Endodermal cell (in vitro differentiated cells): ENCODE results near the gene ASPSCR1. TPM values are rescaled to one million over a fixed set of nuclear protein-coding genes. Genes with fewer than 3 reads are reported as not detected.

Source experiments
- DNase-seq: peaks from one replicate; pipeline ENCODE4 v3.0.0-alpha.2; 2017
- H3K27ac ChIP-seq: 2 replicates; pipeline ENCODE4 v1.5.1; 2013; ENCODE audit warnings: mild to moderate bottlenecking, low read depth, low read length, moderate library complexity
- H3K27me3 ChIP-seq: 2 replicates; pipeline ENCODE4 v1.6.1; 2013; ENCODE audit warnings: mild to moderate bottlenecking, low read length, moderate library complexity; ENCODE audit not compliant: insufficient read depth, control insufficient read depth, poor library complexity, severe bottlenecking
- H3K36me3 ChIP-seq: 2 replicates; pipeline ENCODE4 v1.7.0; 2013; ENCODE audit warnings: mild to moderate bottlenecking, low read length, moderate library complexity; ENCODE audit not compliant: control insufficient read depth, insufficient read depth
- H3K4me1 ChIP-seq: one replicate; pipeline ENCODE4 v1.7.0; 2013; ENCODE audit warnings: low read length; ENCODE audit not compliant: control insufficient read depth, insufficient read depth
- H3K4me3 ChIP-seq: 2 replicates; pipeline ENCODE4 v1.5.1; 2013; ENCODE audit warnings: mild to moderate bottlenecking, low read length, moderate library complexity
- H3K9ac ChIP-seq: 2 replicates; pipeline ENCODE4 v1.6.1; 2013; ENCODE audit warnings: mild to moderate bottlenecking, low read length, moderate library complexity; ENCODE audit not compliant: poor library complexity, severe bottlenecking; ENCODE audit errors: extremely low read depth
- H3K9me3 ChIP-seq: 2 replicates; pipeline ENCODE4 v1.6.1; 2013; ENCODE audit warnings: mild to moderate bottlenecking, low read length, moderate library complexity; ENCODE audit not compliant: control insufficient read depth
- H3K27ac Mint-ChIP-seq: 2 replicates; pipeline ENCODE4 v1.8.0; 2020; ENCODE audit warnings: mixed read lengths
- H3K27me3 Mint-ChIP-seq: 2 replicates; pipeline ENCODE4 v1.8.0; 2021; ENCODE audit warnings: mild to moderate bottlenecking, mixed read lengths; ENCODE audit not compliant: insufficient read depth
- H3K36me3 Mint-ChIP-seq: 2 replicates; pipeline ENCODE4 v1.8.0; 2020; ENCODE audit warnings: low read depth, mixed read lengths
- H3K4me1 Mint-ChIP-seq: 2 replicates; pipeline ENCODE4 v1.8.0; 2020; ENCODE audit warnings: mixed read lengths
- H3K4me3 Mint-ChIP-seq: 2 replicates; pipeline ENCODE4 v1.8.0; 2020; ENCODE audit warnings: mild to moderate bottlenecking, moderate library complexity, mixed read lengths
- H3K9me3 Mint-ChIP-seq: 2 replicates; pipeline ENCODE4 v1.8.0; 2020; ENCODE audit warnings: mild to moderate bottlenecking, mixed read lengths
- WGBS, 2 experiments: methylation state at CpG; one replicate each; pipeline versions ENCODE4 v1.1.5 to v1.1.7; 2013; ENCODE audit warnings: missing lambda C conversion rate in 2 of 2, mixed read lengths in 1 of 2; ENCODE audit not compliant: insufficient coverage in 1 of 2, insufficient read length in 1 of 2; 5-methylcytosine and 5-hydroxymethylcytosine counted together
- total RNA-seq, 2 donors: library from RNA; stranded (reverse); fragmentation: NEBNext Ultra II Directional in 1 of 2; extraction: Animal tissue kit (Norgen Biotek cat#: 25700) in 1 of 2; gene quantifications; 2 replicates in 1 of 2; 3 replicates in 1 of 2; pipeline ENCODE4 v1.2.1, GENCODE V29; 2021
- TF ChIP-seq, protein P1 (sequence below): fragments of 200-600 bp; sonication (generic); conservative IDR thresholded peaks from 2 replicates; pipeline ENCODE4 v1.5.0; 2021; ENCODE audit warnings: antibody characterized with exemption, mild to moderate bottlenecking

ASPSCR1 gene
- total RNA-seq, 2 donors from 2014 or later = 50.8 to 65.4 TPM

DNA sequence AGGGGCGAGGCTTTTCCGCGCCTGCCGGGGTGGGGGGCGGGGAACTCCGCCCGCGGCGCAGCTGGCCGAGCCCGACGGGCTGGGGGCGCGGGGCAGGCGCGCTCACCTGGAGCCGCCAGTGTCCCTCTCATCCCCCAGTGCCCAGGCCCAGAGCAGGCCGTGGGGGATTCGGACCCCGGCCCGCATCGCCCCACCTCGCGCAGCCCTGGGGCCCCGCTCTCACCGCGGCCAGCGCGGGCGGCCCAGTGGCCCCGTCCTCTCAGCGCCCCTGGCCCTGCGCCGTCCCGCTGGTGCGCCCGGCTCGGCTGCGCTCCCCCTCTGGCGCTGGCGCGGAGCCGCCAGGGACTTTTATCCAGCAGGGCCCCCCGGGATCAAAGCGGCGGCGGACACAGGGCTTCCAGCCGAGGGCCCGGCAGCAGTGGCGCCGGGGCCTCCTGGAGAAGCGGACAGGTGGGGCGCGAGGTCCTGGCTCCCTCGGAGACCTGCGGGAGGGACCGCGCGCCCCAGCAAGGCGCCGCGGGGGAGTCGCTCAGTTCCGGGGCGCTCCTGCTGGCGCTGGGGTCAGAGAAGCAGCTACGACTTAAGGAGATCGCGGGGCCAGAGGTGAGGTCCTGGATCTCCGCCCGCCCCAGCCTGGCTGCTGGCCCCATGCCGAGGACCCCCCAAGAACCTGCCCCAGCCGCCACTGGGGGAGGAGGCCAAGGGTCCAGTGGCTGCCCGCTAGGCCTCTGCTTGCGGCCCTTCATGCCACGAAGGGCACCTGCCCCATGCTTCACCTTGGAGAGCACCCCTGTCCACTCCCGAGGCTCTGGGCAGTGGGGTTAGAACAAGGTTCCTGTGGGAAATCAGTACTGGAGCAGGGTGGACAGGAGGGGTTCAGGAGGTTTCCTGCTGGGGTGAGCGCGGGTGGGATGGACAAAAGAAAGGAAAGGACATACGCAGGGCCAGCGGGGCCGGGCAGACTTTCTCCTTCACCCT, 15.6 kb upstream of the ASPSCR1 start:
- Mint-ChIP-seq H3K4me1 (peaks cover 22% of the 10 kb centered on the region), H3K9me3 (no peaks in the 10 kb centered on the region), H3K27ac (no peak overlapping the region), H3K4me3 (peak overlapping the region; percentile 31), H3K27me3 (peaks cover 62% of the 10 kb centered on the region), H3K36me3 (no peaks in the 10 kb centered on the region)
- WGBS, 2 experiments = 28 to 58% methylated on average over 39 to 82 of the region's 82 CpGs
- Histone ChIP-seq H3K4me1 (no peaks in the 10 kb centered on the region), H3K9me3 (no peaks in the 10 kb centered on the region), H3K27ac (no peak overlapping the region), H3K9ac (no peak overlapping the region), H3K27me3 (peaks cover 59% of the 10 kb centered on the region), H3K4me3 (no peak overlapping the region), H3K36me3 (no peaks in the 10 kb centered on the region)
- TF ChIP-seq, protein P1, sequence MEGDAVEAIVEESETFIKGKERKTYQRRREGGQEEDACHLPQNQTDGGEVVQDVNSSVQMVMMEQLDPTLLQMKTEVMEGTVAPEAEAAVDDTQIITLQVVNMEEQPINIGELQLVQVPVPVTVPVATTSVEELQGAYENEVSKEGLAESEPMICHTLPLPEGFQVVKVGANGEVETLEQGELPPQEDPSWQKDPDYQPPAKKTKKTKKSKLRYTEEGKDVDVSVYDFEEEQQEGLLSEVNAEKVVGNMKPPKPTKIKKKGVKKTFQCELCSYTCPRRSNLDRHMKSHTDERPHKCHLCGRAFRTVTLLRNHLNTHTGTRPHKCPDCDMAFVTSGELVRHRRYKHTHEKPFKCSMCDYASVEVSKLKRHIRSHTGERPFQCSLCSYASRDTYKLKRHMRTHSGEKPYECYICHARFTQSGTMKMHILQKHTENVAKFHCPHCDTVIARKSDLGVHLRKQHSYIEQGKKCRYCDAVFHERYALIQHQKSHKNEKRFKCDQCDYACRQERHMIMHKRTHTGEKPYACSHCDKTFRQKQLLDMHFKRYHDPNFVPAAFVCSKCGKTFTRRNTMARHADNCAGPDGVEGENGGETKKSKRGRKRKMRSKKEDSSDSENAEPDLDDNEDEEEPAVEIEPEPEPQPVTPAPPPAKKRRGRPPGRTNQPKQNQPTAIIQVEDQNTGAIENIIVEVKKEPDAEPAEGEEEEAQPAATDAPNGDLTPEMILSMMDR = no peak
- DNase-seq = peak; percentile 72

DNA sequence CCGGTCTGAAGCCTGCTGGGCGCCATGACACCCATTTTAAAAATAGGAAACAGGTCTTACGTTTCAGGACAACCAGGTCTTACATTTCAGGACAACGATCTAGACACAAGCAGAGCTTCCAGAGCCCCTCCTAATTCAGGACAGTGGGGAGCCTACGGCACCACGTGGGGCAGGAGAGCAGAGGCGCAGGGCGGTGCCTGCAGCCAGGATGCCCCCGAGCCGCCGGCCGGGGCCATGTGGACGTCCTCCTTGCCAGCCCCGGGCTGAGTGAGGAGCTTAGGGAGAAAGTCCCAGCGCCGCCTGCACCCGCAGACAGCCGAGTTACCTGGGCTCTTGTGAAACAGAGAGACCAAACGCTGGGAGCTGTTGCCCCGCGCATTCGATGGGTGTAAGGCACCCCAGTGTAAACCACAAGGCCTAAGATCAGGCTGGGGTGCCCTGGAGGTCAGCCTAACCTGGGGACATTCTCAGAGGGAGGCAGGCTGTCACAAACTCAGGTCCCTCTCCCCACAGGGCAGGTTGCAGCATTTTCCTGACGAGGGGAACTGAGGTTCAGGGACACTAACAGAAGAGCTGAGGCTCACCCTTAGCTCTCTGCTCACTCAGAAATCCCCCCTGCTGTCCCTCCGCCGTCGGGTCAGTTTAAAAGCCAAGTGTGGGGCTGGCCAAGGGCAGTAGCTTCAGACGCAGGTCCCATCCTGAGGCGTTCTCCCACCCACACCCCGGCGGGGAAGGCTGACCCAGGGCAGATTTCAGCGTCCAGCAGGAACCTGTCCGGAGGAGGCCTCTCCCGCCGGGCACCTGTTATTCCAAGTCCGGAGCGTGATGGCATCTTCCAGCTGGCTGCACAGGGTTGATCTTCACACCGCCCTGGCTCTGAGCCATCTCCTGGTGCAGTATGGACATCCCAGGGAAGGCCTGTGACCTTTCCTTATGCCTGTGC, 14.7 kb upstream of the ASPSCR1 start:
- H3K9me3 Mint-ChIP-seq = no peaks in the 10 kb centered on the region
- no peak overlapping the region for H3K4me3 ChIP-seq
- H3K4me3 Mint-ChIP-seq = peak overlapping the region; percentile 31
- H3K4me1 ChIP-seq = no peaks in the 10 kb centered on the region
- 76 to 79% methylated on average over 24 to 37 of the region's 37 CpGs for WGBS, 2 experiments
- peaks cover 22% of the 10 kb centered on the region for H3K4me1 Mint-ChIP-seq
- H3K36me3 Mint-ChIP-seq = no peaks in the 10 kb centered on the region
- TF ChIP-seq, protein P1 = no peak
- no peaks in the 10 kb centered on the region for H3K36me3 ChIP-seq
- H3K27ac Mint-ChIP-seq = no peak overlapping the region
- no peak overlapping the region for H3K9ac ChIP-seq
- H3K27ac ChIP-seq = no peak overlapping the region
- DNase-seq = peak; percentile 74
- H3K9me3 ChIP-seq = no peaks in the 10 kb centered on the region
- peaks cover 52% of the 10 kb centered on the region for H3K27me3 Mint-ChIP-seq
- peaks cover 52% of the 10 kb centered on the region for H3K27me3 ChIP-seq

DNA sequence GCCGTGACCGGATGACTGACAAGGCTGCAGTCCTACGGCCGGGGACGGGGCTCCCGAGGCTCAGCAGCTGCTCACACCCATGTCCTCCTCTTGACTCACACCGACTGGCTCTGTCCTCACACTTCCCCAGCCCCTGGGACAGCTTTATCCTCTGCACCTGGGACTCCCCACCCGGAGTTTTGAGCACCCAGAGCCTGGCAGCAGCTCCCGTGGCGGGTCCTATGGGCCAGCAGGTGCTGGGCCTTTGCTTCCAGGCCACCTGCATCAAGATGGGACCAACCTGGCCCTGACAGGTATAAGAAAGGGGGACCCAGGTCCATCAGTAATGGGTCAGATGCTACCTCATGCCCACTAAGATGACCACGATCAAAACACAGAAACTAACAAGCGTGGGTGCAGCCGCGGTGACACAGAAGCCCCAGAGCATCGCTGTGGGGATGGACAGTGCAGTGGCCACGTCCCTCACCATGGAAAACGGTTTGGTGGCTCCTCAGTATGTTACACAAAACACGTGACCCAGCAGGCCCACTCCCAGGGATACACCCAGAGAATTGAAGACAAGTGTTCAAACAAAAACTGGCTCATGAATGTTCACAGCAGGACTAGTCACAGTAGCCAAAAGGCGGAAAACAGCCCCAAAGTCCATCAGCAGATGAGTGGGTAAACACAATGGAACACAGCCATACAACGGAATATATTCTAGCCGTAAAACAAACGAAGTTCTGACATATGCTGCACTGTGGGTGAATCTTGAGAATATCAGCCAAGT, 13.2 kb upstream of the ASPSCR1 start:
- no peaks in the 10 kb centered on the region for H3K9me3 ChIP-seq
- WGBS, 2 experiments = 84 to 86% methylated on average over 14 to 22 of the region's 22 CpGs
- no peak overlapping the region for H3K4me3 Mint-ChIP-seq
- no peak overlapping the region for H3K27ac ChIP-seq
- DNase-seq = no peak
- peaks cover 25% of the 10 kb centered on the region for H3K4me1 Mint-ChIP-seq
- no peaks in the 10 kb centered on the region for H3K4me1 ChIP-seq
- no peak overlapping the region for H3K27ac Mint-ChIP-seq
- TF ChIP-seq, protein P1 = no peak
- H3K27me3 Mint-ChIP-seq = peaks cover 41% of the 10 kb centered on the region
- no peaks in the 10 kb centered on the region for H3K36me3 Mint-ChIP-seq
- H3K9ac ChIP-seq = no peak overlapping the region
- H3K27me3 ChIP-seq = peaks cover 37% of the 10 kb centered on the region
- no peaks in the 10 kb centered on the region for H3K36me3 ChIP-seq
- no peak overlapping the region for H3K4me3 ChIP-seq
- no peaks in the 10 kb centered on the region for H3K9me3 Mint-ChIP-seq
